HT-29 (cell line): ENCODE results near the gene PPP2R2B. TPM values are rescaled to one million over a fixed set of nuclear protein-coding genes. Genes with fewer than 3 reads are reported as not detected.
"Not testable (repeated sequence)": the region's sequence is repeated elsewhere in the genome, so short reads cannot be mapped to it uniquely, and the experiment has no call there.

Experiments
- DNase-seq: peaks from one replicate; pipeline ENCODE4 v3.0.0-alpha.2; 2015; ENCODE audit warnings: low spot score
- total RNA-seq: library from RNA; depleted of rRNA; stranded (reverse); fragments of >200 nt; shearing (Covaris generic); gene quantifications from 2 replicates; pipeline ENCODE4 v1.2.3, GENCODE V29; 2014

Gene PPP2R2B
- total RNA-seq, 1 experiment from 2014 or later: 0.08 TPM

GRCh38 chr5:146618434-146618833 is 260.1 kb downstream of the PPP2R2B start:
- DNase-seq: no peak

- DNase-seq: not testable (repeated sequence)
Observed at GRCh38 chr5:146609731-146610130, 268.8 kb downstream of the PPP2R2B start.

- DNase-seq: no peak
Observed at GRCh38 chr5:146607659-146608332, 270.8 kb downstream of the PPP2R2B start.

- no peak for DNase-seq
Observed at GRCh38 chr5:146606893-146607292, 271.7 kb downstream of the PPP2R2B start.

- no peak for DNase-seq
Observed at GRCh38 chr5:146600376-146600775, 278.2 kb downstream of the PPP2R2B start.

GRCh38 chr5:146599261-146599660 is 279.3 kb downstream of the PPP2R2B start:
- no peak for DNase-seq

GRCh38 chr5:146595088-146595487 is 283.5 kb downstream of the PPP2R2B start:
- peak; percentile 52 for DNase-seq

GRCh38 chr5:146592352-146592751 is 286.2 kb downstream of the PPP2R2B start:
- no peak for DNase-seq

- DNase-seq: no peak
Observed at GRCh38 chr5:146589028-146589345, 289.6 kb downstream of the PPP2R2B start.

GRCh38 chr5:146588331-146589027 is 290.1 kb downstream of the PPP2R2B start:
- DNase-seq: peak; percentile 64

GRCh38 chr5:146586752-146587151 is 291.8 kb downstream of the PPP2R2B start:
- DNase-seq: no peak

GRCh38 chr5:146584750-146585149 is 293.8 kb downstream of the PPP2R2B start:
- DNase-seq: no peak

- no peak for DNase-seq
Observed at GRCh38 chr5:146582051-146582596, 296.4 kb downstream of the PPP2R2B start.

GRCh38 chr5:146580237-146580636 is 298.3 kb downstream of the PPP2R2B start:
- no peak for DNase-seq

GRCh38 chr5:146574713-146575112 is 303.8 kb downstream of the PPP2R2B start:
- no peak for DNase-seq

- DNase-seq: no peak
Observed at GRCh38 chr5:146568161-146568560, 310.4 kb downstream of the PPP2R2B start.

- peak; percentile 55 for DNase-seq
Observed at GRCh38 chr5:146565764-146566367, 312.7 kb downstream of the PPP2R2B start.

GRCh38 chr5:146564007-146564762 is 314.4 kb downstream of the PPP2R2B start:
- DNase-seq: no peak

GRCh38 chr5:146562461-146562860 is 316.1 kb downstream of the PPP2R2B start:
- DNase-seq: no peak

GRCh38 chr5:146561711-146562110 is 316.8 kb downstream of the PPP2R2B start:
- DNase-seq: no peak

- no peak for DNase-seq
Observed at GRCh38 chr5:146560205-146560812, 318.2 kb downstream of the PPP2R2B start.
